Right lobe of liver (tissue), 6 donors: ENCODE data around the gene SETSIP. TPM values are rescaled to one million over a fixed set of nuclear protein-coding genes. Genes with fewer than 3 reads are reported as not detected.

Source experiments
- ATAC-seq, 4 donors: fragments of 200-7000 bp; cut with Tn5 transposase; one replicate each; pipeline ENCODE4 v1.9.1; 2020; ENCODE audit warnings: mild to moderate bottlenecking in 4 of 4, moderate library complexity in 4 of 4
- DNase-seq, 3 donors: peaks; one replicate each; pipeline ENCODE4 v3.0.0-alpha.2; 2020
- H3K27ac ChIP-seq, 3 donors: fragments of 200-600 bp; one replicate each; pipeline ENCODE4 v1.8.0; 2022
- H3K27me3 ChIP-seq, 2 donors: fragments of 200-600 bp; one replicate each; pipeline ENCODE4 v1.8.0; 2022
- H3K36me3 ChIP-seq, 4 donors: fragments of 200-600 bp; sonication (generic) in 1 of 4; one replicate each; pipeline versions ENCODE4 v1.5.1 to v1.8.0; 2017 to 2022; ENCODE audit warnings: control low read depth in 1 of 4
- H3K4me1 ChIP-seq, 4 donors: fragments of 200-600 bp; sonication (generic) in 1 of 4; one replicate each; pipeline versions ENCODE4 v1.5.1 to v1.8.0; 2017 to 2022; ENCODE audit warnings: control low read depth in 1 of 4
- H3K4me3 ChIP-seq, 3 donors: fragments of 200-600 bp; one replicate each; pipeline ENCODE4 v1.8.0; 2022
- H3K9me3 ChIP-seq, 4 donors: fragments of 200-600 bp; sonication (generic) in 1 of 4; one replicate each; pipeline versions ENCODE4 v1.5.1 to v1.8.0; 2017 to 2022; ENCODE audit warnings: control low read depth in 1 of 4
- CTCF ChIP-seq, 4 donors: fragments of 200-600 bp in 3 of 4; fragments of 450-650 bp in 1 of 4; IDR thresholded peaks; one replicate each; pipeline versions ENCODE4 v1.5.1 to v1.8.0; 2016 to 2022; ENCODE audit warnings: antibody characterized with exemption in 4 of 4, mild to moderate bottlenecking in 2 of 4
- POLR2A ChIP-seq: fragments of 450-650 bp; IDR thresholded peaks from one replicate; pipeline ENCODE4 v1.6.1; 2017; ENCODE audit warnings: antibody characterized with exemption, mild to moderate bottlenecking
- WGBS: methylation state at CpG from one replicate; pipeline ENCODE4 v1.1.6; 2018; ENCODE audit warnings: low coverage, low lambda C conversion rate; ENCODE audit not compliant: insufficient coverage; ENCODE audit errors: missing lambda C conversion rate; 5-methylcytosine and 5-hydroxymethylcytosine counted together
- intact Hi-C, 2 donors: fragments of 100-400 bp; cut with DNase I; formaldehyde crosslinking; loops; one replicate each; pipeline versions ENCODE4 v1.11.2 to v1.14.1; 2022
- total RNA-seq, 6 experiments: library from RNA; depleted of rRNA in 2 of 6; stranded (reverse); fragments of >200 nt in 2 of 6; fragmentation: NEBNext Ultra II Directional in 3 of 6; extraction: Animal tissue kit (Norgen Biotek cat#: 25700) in 3 of 6; gene quantifications; one replicate each; pipeline versions ENCODE4 v1.1.0 to v1.2.4, GENCODE V29; 2016 to 2023
- donor health status: DM: no; HTN: yes; CAD: no.
- donor health status: DM: no; HTN: no; CAD: no.
- donor health status: DM: no; HTN: no; CAD: no.
- donor health status: DM: no; HTN: yes; CAD: no.
- donor health status: DM: no; HTN: yes; CAD: no.

SETSIP gene
- total RNA-seq, 6 experiments from 2014 or later: not detected

GRCh38 chr1:92051948-92052347 is 23.3 kb downstream of the SETSIP start:
- no peaks in the 10 kb centered on the region for H3K9me3 ChIP-seq
- H3K4me3 ChIP-seq: no peak overlapping the region
- H3K27ac ChIP-seq: no peak overlapping the region
- DNase-seq (no peak), ATAC-seq (no peak)
- intact Hi-C loops: no loop called here
- no peaks in the 10 kb centered on the region for H3K36me3 ChIP-seq
- no peaks in the 10 kb centered on the region for H3K27me3 ChIP-seq
- no peaks in the 10 kb centered on the region for H3K4me1 ChIP-seq
- TF ChIP-seq POLR2A (no peak), CTCF (IDR thresholded peaks at IDR 0.05) (no peak)

- Histone ChIP-seq H3K4me1 (no peaks in the 10 kb centered on the region), H3K27me3 (no peaks in the 10 kb centered on the region), H3K4me3 (no peak overlapping the region), H3K9me3 (no peaks in the 10 kb centered on the region), H3K27ac (no peak overlapping the region), H3K36me3 (no peaks in the 10 kb centered on the region)
- intact Hi-C loops: no loop called here
- 70% methylated on average over 2 of the region's 2 CpGs for WGBS
- TF ChIP-seq CTCF (IDR thresholded peaks at IDR 0.05) (no peak), POLR2A (no peak)
- no peak for ATAC-seq
- no peak for DNase-seq
Observed at GRCh38 chr1:92045766-92046495, 29.3 kb downstream of the SETSIP start.

GRCh38 chr1:92043621-92044020 is 31.6 kb downstream of the SETSIP start:
- Histone ChIP-seq H3K9me3 (no peaks in the 10 kb centered on the region), H3K27ac (no peak overlapping the region), H3K4me1 (no peaks in the 10 kb centered on the region), H3K27me3 (no peaks in the 10 kb centered on the region), H3K4me3 (no peak overlapping the region), H3K36me3 (no peaks in the 10 kb centered on the region)
- ATAC-seq (no peak), DNase-seq (no peak)
- 79% methylated on average over 5 of the region's 5 CpGs for WGBS
- TF ChIP-seq CTCF (IDR thresholded peaks at IDR 0.05) (no peak), POLR2A (no peak)
- intact Hi-C loops: no loop called here

DNA sequence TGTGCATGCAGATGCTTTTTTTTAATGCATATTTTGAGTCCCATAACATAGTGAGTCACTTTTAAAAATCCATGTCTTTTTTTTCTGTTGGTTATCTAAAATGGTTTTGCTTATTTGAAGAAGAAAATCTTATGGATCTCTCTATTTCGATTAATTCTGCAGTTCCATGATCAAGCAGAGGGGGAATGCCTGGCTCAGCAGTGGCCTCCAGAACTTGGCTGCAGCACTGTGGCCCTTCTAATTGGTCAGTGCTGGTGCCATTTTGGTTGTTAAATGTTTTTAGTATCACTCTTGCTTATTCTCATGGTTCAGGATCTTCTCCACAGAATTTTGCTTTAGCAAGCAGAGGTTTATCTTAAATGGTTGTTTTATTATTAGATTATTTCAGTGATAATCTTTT is 34.2 kb downstream of the SETSIP start:
- intact Hi-C loops: no loop called here
- DNase-seq (no peak), ATAC-seq (no peak)
- TF ChIP-seq POLR2A (no peak), CTCF (IDR thresholded peaks at IDR 0.05) (no peak)
- WGBS: 71% methylated on average over 1 of the region's 1 CpG
- H3K4me3 ChIP-seq: no peak overlapping the region
- no peaks in the 10 kb centered on the region for H3K36me3 ChIP-seq
- no peaks in the 10 kb centered on the region for H3K4me1 ChIP-seq
- no peaks in the 10 kb centered on the region for H3K9me3 ChIP-seq
- no peaks in the 10 kb centered on the region for H3K27me3 ChIP-seq
- no peak overlapping the region for H3K27ac ChIP-seq
